Hepatocyte (in vitro differentiated cells): Measurements from ENCODE around the gene CFAP73. TPM values are rescaled to one million over a fixed set of nuclear protein-coding genes. Genes with fewer than 3 reads are reported as not detected.

ENCODE experiments used
- DNase-seq: peaks from one replicate; pipeline ENCODE4 v3.0.0-alpha.2; 2016; ENCODE audit warnings: low spot score
- H2AFZ ChIP-seq: fragments of 200-600 bp; sonication (generic); 2 replicates; pipeline ENCODE4 v1.6.0; 2016; ENCODE audit warnings: antibody characterized with exemption, mild to moderate bottlenecking
- H3K27ac ChIP-seq: fragments of 200-600 bp; sonication (generic); 2 replicates; pipeline ENCODE4 v1.5.1; 2016; ENCODE audit warnings: mild to moderate bottlenecking
- H3K27me3 ChIP-seq: fragments of 200-600 bp; sonication (generic); 2 replicates; pipeline ENCODE4 v1.6.1; 2016
- H3K36me3 ChIP-seq: fragments of 200-600 bp; sonication (generic); replicated peaks from 2 replicates; pipeline ENCODE4 v1.5.1; 2016; ENCODE audit warnings: low read depth; ENCODE audit not compliant: insufficient read depth
- H3K4me1 ChIP-seq: fragments of 200-600 bp; sonication (generic); 2 replicates; pipeline ENCODE4 v1.5.1; 2016; ENCODE audit warnings: mild to moderate bottlenecking, moderate library complexity; ENCODE audit not compliant: insufficient read depth
- H3K4me2 ChIP-seq: fragments of 200-600 bp; sonication (generic); 2 replicates; pipeline ENCODE4 v1.6.0; 2016
- H3K4me3 ChIP-seq: fragments of 200-600 bp; sonication (generic); 2 replicates; pipeline ENCODE4 v1.5.1; 2016; ENCODE audit warnings: mild to moderate bottlenecking
- H3K79me2 ChIP-seq: fragments of 200-600 bp; sonication (generic); 2 replicates; pipeline ENCODE4 v1.6.0; 2017; ENCODE audit warnings: mild to moderate bottlenecking
- H3K9me2 ChIP-seq: fragments of 200-600 bp; sonication (generic); replicated peaks from 2 replicates; pipeline ENCODE4 v1.6.0; 2017; ENCODE audit warnings: mild to moderate bottlenecking; ENCODE audit not compliant: insufficient read depth
- H3K9me3 ChIP-seq: fragments of 200-600 bp; sonication (generic); 2 replicates; pipeline ENCODE4 v1.5.1; 2016; ENCODE audit warnings: low read depth, mild to moderate bottlenecking
- H4K20me1 ChIP-seq: fragments of 200-600 bp; sonication (generic); 2 replicates; pipeline ENCODE4 v1.6.0; 2016; ENCODE audit warnings: mild to moderate bottlenecking; ENCODE audit not compliant: insufficient read depth, poor library complexity, severe bottlenecking
- EZH2 ChIP-seq: fragments of 200-600 bp; sonication (generic); IDR thresholded peaks from 2 replicates; pipeline ENCODE4 v1.6.1; 2016; ENCODE audit warnings: antibody characterized with exemption, mild to moderate bottlenecking, borderline replicate concordance
- EZH2phosphoT487 ChIP-seq: fragments of 200-600 bp; sonication (generic); IDR thresholded peaks from one replicate; pipeline ENCODE4 v1.6.1; 2018; ENCODE audit warnings: antibody characterized with exemption, mild to moderate bottlenecking, low read depth, moderate library complexity; ENCODE audit not compliant: unreplicated experiment, severe bottlenecking
- WGBS: methylation state at CpG from one replicate; pipeline ENCODE4 v1.1.6; 2016; ENCODE audit warnings: low lambda C conversion rate; ENCODE audit errors: missing lambda C conversion rate; 5-methylcytosine and 5-hydroxymethylcytosine counted together
- polyA plus RNA-seq: library from polyadenylated mRNA; unstranded; fragments of >200 nt; fragmentation: Nextera tagmentation; extraction: Ambion mirVana; gene quantifications from 2 replicates; pipeline ENCODE4 v1.2.1, GENCODE V29; 2016
- total RNA-seq: library from RNA; depleted of rRNA; stranded (reverse); fragments of >200 nt; gene quantifications from 2 replicates; pipeline ENCODE4 v1.2.3, GENCODE V29; 2014
- TF ChIP-seq, protein P1 (sequence below): fragments of 200-600 bp; sonication (generic); IDR thresholded peaks from 2 replicates; pipeline ENCODE4 v1.5.1; 2016; ENCODE audit warnings: antibody characterized with exemption, mild to moderate bottlenecking; ENCODE audit not compliant: poor library complexity

Gene CFAP73
- total and polyA plus RNA-seq, 2 experiments from 2014 or later: not detected

DNA sequence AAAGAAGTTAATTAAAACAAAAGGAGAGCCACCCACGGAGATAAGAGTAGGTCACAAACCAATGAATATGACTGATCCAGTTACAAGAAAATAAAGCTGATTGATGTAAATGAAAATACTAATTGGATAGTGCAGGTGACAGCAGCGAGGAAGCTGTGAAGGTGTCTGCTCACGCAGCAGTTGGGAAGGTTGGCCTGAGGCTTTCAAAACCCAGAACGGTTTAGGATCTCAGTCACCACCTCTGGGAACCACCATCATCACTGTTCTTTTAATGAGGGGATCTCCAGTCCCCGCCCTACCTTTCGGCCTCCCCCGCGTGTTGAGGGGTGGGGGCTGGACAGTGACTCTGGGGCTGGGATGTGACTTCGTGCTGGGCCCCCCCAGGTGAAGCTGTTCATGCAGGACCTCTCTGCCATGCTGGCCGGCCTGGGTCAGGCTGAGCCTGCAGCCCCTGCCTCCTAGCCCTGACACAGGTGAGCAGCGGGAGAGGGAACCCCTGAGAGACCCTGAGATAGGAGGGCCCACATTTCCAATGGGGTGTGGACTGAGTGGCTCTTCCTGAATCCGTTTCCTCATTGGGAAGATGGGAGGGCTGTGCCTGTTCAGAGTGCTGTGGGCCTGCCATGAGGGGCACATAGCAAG, 7.8 kb downstream of the CFAP73 start:
- H3K9me3 ChIP-seq: no peaks in the 10 kb centered on the region
- no peak overlapping the region for H3K27ac ChIP-seq
- H3K4me1 ChIP-seq: peaks cover 10% of the 10 kb centered on the region
- H3K36me3 ChIP-seq: no peaks in the 10 kb centered on the region
- H3K9me2 ChIP-seq: no peaks in the 10 kb centered on the region
- peaks cover 41% of the 10 kb centered on the region for H3K27me3 ChIP-seq
- no peaks in the 10 kb centered on the region for H3K79me2 ChIP-seq
- no peak for DNase-seq
- TF ChIP-seq EZH2: no peak
- no peak for TF ChIP-seq EZH2phosphoT487
- TF ChIP-seq, protein P1, sequence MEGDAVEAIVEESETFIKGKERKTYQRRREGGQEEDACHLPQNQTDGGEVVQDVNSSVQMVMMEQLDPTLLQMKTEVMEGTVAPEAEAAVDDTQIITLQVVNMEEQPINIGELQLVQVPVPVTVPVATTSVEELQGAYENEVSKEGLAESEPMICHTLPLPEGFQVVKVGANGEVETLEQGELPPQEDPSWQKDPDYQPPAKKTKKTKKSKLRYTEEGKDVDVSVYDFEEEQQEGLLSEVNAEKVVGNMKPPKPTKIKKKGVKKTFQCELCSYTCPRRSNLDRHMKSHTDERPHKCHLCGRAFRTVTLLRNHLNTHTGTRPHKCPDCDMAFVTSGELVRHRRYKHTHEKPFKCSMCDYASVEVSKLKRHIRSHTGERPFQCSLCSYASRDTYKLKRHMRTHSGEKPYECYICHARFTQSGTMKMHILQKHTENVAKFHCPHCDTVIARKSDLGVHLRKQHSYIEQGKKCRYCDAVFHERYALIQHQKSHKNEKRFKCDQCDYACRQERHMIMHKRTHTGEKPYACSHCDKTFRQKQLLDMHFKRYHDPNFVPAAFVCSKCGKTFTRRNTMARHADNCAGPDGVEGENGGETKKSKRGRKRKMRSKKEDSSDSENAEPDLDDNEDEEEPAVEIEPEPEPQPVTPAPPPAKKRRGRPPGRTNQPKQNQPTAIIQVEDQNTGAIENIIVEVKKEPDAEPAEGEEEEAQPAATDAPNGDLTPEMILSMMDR: no peak
- 95% methylated on average over 12 of the region's 12 CpGs for WGBS
- H2AFZ ChIP-seq: no peak overlapping the region
- no peaks in the 10 kb centered on the region for H4K20me1 ChIP-seq
- H3K4me3 ChIP-seq: no peak overlapping the region
- H3K4me2 ChIP-seq: no peak overlapping the region

DNA sequence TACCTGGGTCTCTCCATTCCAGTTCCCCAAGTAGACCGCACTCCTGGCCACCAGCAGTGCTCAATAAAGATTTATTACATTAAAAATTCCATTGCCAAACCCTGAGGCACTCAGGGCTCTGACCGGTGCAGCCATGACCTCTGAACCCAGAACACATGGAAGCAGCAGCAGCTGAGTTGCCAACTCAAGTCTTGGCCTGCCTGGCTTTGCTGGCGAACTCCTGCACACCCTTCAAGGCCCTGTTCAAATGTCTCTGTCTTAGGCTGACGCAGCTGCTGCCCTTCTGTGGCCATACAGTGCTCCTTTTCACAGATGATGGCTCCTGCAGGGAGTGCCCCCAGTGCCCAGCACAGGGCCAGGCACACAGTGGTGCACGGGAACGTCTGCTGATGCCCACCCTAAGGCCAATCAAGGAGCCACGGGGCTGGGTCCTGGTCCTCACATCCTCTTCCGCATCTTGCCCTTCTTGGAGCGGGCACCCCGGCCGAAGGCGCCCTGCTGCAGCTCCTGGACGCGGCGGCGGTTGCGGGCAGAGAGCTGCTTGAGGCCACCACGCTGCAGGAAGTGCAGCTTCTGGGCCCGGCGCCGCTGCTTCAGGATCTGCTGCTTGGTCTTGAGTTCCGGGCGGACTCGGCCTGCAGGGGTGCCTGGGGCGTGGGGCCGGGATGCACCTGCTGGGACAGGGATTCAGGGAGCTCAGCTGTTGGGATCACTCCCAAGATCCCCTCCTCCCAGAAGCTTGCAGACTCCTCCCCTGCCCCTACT, 9.1 kb downstream of the CFAP73 start:
- no peaks in the 10 kb centered on the region for H3K36me3 ChIP-seq

DNA sequence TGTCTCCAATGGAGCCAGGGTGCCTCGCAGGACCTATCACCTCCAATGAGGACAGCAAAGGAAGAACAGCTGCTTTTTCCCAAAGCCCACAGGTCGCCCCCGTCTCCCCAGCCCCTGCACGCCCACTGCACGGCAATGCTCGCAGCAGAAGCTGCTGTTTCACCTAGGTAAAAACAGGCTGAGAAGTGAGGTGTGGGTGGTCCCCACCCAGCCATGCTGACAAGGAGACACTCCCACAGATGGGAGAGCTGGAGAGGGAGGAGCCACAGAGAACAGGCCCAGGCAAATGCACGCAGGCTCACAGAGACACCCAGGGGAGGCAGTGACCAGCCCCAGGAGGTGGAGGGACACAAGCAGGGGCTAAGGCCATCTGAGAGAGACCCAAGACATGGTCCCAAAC, 10.4 kb downstream of the CFAP73 start:
- no peaks in the 10 kb centered on the region for H4K20me1 ChIP-seq
- H3K9me2 ChIP-seq: no peaks in the 10 kb centered on the region
- no peak overlapping the region for H3K4me2 ChIP-seq
- TF ChIP-seq, protein P1: no peak
- TF ChIP-seq EZH2phosphoT487 (no peak), EZH2 (no peak)
- H3K9me3 ChIP-seq: no peaks in the 10 kb centered on the region
- no peak for DNase-seq
- H3K4me1 ChIP-seq: no peaks in the 10 kb centered on the region
- H3K4me3 ChIP-seq: no peak overlapping the region
- 91% methylated on average over 7 of the region's 7 CpGs for WGBS
- peaks cover 16% of the 10 kb centered on the region for H3K27me3 ChIP-seq
- H3K36me3 ChIP-seq: no peaks in the 10 kb centered on the region
- H3K27ac ChIP-seq: no peak overlapping the region
- H3K79me2 ChIP-seq: no peaks in the 10 kb centered on the region
- no peak overlapping the region for H2AFZ ChIP-seq

More for the DNA sequence above, 9.1 kb downstream of the CFAP73 start:
- no peaks in the 10 kb centered on the region for H4K20me1 ChIP-seq
- WGBS: 97% methylated on average over 26 of the region's 26 CpGs
- H3K79me2 ChIP-seq: no peaks in the 10 kb centered on the region
- no peak overlapping the region for H2AFZ ChIP-seq
- H3K4me3 ChIP-seq: no peak overlapping the region
- TF ChIP-seq EZH2phosphoT487: no peak
- no peaks in the 10 kb centered on the region for H3K9me3 ChIP-seq
- H3K27ac ChIP-seq: no peak overlapping the region
- H3K4me1 ChIP-seq: no peaks in the 10 kb centered on the region
- no peak for DNase-seq
- H3K4me2 ChIP-seq: no peak overlapping the region
- H3K27me3 ChIP-seq: peaks cover 29% of the 10 kb centered on the region
- no peaks in the 10 kb centered on the region for H3K9me2 ChIP-seq

DNA sequence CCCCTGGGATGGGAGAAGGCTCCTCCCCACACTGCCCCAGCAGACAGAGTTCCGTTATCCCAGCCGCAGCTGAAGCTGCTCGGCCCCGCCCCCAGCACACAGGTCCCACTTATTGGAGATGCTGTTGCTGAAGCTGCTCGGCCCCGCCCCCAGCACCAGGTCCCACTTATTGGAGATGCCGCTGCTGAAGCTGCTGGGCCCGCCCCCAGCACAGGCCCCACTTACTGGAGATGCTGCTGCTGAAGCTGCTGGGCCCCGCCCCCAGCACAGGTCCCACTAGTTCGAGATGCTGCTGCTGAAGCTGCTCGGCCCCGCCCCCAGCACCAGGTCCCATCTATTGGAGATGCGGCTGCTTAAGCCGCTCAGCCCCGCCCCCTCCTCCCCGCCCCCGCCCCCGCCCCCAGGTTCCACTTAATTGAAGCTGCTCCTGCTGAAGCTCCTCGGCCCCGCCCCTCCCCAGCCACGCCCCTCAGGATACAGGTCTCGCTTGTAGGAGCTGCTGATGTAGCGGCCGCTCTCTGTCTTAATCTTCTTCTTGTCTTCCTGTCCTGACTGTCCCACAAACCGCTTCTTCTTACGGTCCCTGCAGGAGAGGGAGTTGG, 12.0 kb downstream of the CFAP73 start:
- Histone ChIP-seq H3K36me3 (no peaks in the 10 kb centered on the region), H3K4me1 (no peaks in the 10 kb centered on the region), H3K9me3 (no peaks in the 10 kb centered on the region), H3K27ac (no peak overlapping the region), H4K20me1 (no peaks in the 10 kb centered on the region), H2AFZ (no peak overlapping the region), H3K9me2 (no peaks in the 10 kb centered on the region), H3K79me2 (no peaks in the 10 kb centered on the region), H3K4me3 (no peak overlapping the region), H3K4me2 (no peak overlapping the region), H3K27me3 (peaks cover 1% of the 10 kb centered on the region)
- WGBS: 52% methylated on average over 21 of the region's 26 CpGs
- no peak for DNase-seq
- TF ChIP-seq EZH2 (no peak), EZH2phosphoT487 (no peak)
- TF ChIP-seq, protein P1: no peak
